GM12878 (cell line): Measurements from ENCODE around the gene PRKCE.

Source experiments
- PBX3 ChIP-seq: IDR thresholded peaks from 2 replicates; pipeline ENCODE4 v1.6.1; 2011; ENCODE audit warnings: mild to moderate bottlenecking, low read depth, low read length, moderate library complexity; ENCODE audit not compliant: insufficient replicate concordance
- USF2 ChIP-seq: IDR thresholded peaks from 2 replicates; pipeline ENCODE4 v1.6.1; 2011; ENCODE audit warnings: low read depth, low read length, improper control_type of control experiment, borderline replicate concordance

- no peak for TF ChIP-seq USF2
- TF ChIP-seq PBX3 = no peak
Measured at GRCh38 chr2:46151577-46151976, 500.1 kb downstream of the PRKCE start.
